NCI-H82 (cell line): ENCODE measurements around the gene OOEP.

Experiments
- DNase-seq: peaks from one replicate; lab custom pipeline; 2025; lab: John Stamatoyannopoulos, UW

OOEP gene

DNA sequence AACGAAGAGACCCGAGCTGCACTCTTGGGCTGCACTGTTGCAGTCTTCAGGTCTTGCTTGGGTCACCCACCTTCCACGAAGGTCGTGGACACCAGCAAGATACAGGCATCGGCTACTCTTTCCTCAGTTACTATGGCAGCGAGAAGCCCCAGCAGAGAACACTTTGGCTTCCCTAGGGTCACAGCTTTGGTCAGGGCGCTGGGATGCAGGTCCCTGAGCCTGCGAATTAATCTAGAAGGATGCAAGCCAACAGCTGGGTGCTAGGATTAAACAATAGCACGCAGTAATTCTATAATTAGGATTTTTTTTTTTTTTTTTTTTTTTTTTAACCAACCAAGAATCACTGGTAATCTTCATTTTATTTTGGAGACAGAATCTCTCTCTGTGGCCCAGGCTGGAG is 5.1 kb downstream of the OOEP start:
- DNase-seq, result peak; percentile 7

GRCh38 chr6:73364121-73364520 is 5.6 kb downstream of the OOEP start:
- no peak for DNase-seq

DNA sequence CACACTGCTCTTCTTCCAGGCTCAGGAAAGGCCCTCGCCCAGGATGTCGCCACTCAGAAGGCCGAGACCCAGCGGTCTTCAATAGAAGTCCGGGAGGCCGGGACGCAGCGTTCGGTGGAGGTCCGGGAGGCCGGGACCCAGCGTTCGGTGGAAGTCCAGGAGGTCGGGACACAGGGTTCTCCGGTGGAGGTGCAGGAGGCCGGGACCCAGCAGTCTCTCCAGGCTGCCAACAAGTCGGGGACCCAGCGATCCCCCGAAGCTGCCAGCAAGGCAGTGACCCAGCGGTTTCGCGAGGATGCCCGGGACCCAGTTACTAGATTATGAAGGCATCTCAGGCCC is 6.2 kb downstream of the OOEP start:
- no peak for DNase-seq

- no peak for DNase-seq
Observed at GRCh38 chr6:73362869-73363536, 6.7 kb downstream of the OOEP start.

GRCh38 chr6:73362358-73362757 is 7.3 kb downstream of the OOEP start, which contains the start of gene KHDC3L:
TSS of gene KHDC3L (plus strand) at chr6:73362658. CDS start at chr6:73362730, 72 bp downstream.
- no peak for DNase-seq

DNA sequence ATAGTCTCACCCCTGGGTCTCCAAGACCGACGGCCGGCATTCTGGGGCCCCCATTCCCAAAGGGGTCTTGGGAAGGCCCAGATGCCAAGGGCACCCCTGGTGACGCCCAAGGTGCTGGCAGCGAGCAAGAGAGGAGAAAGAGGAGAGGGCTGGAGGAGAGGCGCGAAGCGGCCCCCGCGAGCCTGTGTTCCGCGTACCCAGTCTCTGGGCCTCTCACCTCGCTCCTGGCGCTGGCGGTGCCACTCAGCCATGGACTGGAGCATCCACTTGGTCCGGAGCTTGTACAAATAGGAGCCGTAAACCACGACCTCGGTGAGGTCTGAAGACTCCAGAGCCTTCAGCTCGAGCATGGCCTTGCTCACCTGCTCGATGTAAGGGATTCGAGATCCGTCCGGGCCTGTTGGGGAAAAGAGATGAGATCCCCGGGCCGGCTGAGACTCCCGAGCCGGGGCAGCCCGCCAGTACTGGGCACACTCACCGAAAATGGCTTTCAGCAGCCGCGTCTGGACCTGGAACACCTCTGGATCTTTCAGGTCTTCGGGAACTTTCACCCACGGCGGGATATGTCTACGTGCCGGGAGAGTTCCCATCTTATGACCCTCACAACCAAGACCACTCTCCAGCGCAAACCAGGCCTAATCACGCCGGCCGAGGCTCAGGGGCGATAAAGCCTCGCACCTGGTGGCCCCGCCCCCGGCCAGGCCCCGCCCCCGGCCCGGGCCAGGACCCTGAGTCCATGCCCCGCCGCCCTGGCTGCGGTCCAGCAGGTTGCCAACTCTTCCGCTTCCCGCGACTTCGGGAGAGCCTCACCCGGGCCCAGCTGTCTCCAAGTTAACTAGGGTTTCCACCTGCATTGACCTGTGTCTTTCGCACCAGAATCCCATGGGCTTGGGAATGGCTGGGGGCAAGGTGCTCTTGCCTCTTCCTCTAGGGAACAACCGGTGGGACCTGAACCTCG is 15.8 kb downstream of the OOEP start, which contains the start of gene DPPA5:
TSS of gene DPPA5 (minus strand) at position 641 of the 958 bp plus-strand sequence. CDS start at position 590, 51 bp downstream.
- no peak for DNase-seq

GRCh38 chr6:73349311-73349710 is 20.4 kb downstream of the OOEP start:
- no peak for DNase-seq

GRCh38 chr6:73348550-73349204 is 21.0 kb downstream of the OOEP start:
- DNase-seq, result no peak

- no peak for DNase-seq
Observed at GRCh38 chr6:73343164-73343563, 26.5 kb downstream of the OOEP start.

- DNase-seq, result no peak
Observed at GRCh38 chr6:73342174-73342573, 27.5 kb downstream of the OOEP start.

DNA sequence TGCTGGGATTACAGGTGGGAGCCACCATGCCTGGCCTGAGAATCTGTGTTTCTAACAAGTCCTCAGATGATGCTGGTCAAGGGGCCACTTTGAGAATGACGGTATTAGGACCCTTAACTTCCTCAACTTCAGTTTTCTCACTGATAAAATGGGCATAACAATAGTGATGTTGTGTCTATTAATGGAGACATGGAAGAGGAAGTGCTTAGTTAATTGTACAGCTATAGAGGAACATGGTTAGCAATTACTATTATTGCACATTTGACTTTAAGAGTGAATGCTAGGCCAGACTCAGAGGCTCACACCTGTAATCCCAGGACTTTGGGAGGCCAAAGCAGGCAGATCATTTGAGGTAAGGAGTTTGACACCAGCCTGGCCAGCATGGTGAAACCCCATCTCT is 28.4 kb downstream of the OOEP start:
- no peak for DNase-seq

GRCh38 chr6:73340048-73340447 is 29.6 kb downstream of the OOEP start:
- no peak for DNase-seq

GRCh38 chr6:73339340-73339739 is 30.4 kb downstream of the OOEP start:
- no peak for DNase-seq

DNA sequence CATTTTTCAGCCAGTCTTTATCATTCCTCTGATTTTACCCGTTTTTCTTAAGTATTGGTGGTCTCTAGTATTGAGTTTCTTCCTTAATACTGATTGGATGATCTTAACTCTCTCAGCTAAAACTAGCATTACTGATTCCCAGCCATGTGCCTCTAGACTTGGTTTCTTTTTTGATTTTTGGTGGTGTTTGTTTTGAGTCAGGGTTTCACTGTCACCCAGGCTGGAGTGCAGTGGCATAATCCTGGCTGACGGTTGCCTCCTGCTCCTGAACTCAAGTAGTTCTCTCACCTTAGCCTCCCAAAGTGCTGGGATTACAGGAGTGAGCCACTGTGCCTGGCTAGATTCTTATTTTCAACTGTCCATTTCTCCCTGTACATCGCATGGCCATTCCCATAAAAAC is 40.5 kb downstream of the OOEP start:
- no peak for DNase-seq

DNA sequence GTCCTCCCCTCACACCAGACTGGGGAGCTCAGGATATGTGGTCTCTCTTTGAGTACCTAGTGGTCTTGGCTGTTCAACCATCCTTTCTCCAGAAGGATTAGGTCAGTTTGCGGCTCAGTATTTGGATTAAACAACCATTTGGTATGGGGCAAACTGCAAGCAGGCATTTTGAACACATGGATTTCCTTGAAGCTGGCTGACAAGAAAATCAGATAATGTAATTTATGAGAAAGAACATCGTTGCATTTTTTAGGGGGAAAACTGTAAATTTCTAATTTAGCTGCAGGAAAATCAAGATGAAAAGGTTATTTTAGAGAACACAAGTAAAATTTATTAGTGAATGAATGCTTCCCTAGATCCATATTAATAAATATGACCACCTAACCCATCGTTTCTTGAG is 40.9 kb downstream of the OOEP start:
- no peak for DNase-seq

DNA sequence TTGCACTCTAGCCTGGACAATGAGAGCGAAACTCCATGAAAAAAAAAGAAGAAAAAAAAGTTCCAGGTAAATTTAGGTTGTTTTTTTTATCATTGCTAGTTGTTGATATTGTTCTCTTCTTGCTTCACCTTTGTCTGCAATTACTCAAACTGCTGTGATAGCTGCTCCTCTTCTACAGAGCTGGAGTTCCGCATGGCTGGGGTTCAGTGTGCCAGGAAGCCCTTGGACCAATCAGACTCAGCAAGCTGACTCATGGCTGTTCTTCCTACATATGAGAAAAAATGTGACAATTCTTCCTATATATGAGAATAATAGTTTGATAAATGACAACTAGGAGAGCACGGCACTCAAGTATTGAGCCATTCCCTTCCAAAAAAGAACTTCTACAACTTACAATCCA is 44.0 kb downstream of the OOEP start:
- DNase-seq, result no peak

GRCh38 chr6:73323323-73323722 is 46.4 kb downstream of the OOEP start:
- no peak for DNase-seq
